ENCODE data around the gene RIPOR3.

RIPOR3 gene

DNA sequence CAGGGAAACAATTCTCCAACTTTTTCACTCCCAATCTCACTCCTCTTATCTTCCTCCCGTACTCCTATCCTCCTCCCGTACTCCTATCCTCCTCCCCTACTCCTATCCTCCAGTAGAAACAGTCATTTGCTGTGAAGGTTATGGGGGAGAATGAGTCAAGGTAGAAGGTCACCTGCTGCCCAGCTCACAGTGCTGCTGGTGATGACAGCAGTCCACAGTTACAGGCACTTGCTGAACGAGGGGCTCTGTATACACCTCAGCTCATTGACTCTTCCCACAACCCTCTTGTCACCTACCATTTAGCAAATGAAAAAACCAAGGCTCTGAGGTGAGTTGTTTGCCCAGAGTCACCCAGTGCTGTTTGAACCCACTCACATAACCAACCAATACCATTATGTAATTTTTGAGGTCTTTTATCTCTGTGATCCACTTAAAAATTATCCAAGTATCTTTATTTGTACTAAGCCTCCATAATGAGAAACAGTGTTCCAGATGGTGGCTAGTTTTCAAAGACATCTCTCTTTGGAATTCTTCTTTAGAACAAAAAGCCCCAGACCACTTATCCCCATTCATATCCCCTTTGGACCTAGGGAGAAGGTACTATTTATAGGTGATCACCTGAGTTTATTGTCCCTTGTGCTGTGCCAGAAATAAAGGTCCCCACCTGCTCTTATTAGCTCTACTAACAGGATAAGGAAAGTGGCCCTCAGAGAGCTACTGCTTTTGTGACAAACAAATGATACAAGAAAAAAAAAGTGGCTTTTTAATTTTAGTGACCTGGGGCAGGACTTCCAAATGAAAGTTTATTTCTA, 128.0 kb downstream of the RIPOR3 start:
- Histone ChIP-seq H4K20me1 (peaks cover 10 to 99% (median 53%) of the 10 kb centered on the region in 11 experiments; a peak in 19 of 22 replicates), H3K4me3 (no peak overlapping the region), H3K4me2 (no peak overlapping the region), H3K9me3 (replicated peaks in 1 of 11) (0 out of 22 replicates have a peak, but pooled peaks cover 0 to 3% (median 0%) of the 10 kb centered on the region in 11 experiments), H3K4me1 (peaks cover 0 to 29% (median 12%) of the 10 kb centered on the region in 10 experiments; a peak in 11 of 20 replicates), H3K27me3 (no peaks in the 10 kb centered on the region), H3K36me3 (peaks cover 74 to 97% (median 86%) of the 10 kb centered on the region in 11 experiments), H3K9ac (no peak overlapping the region), H3K27ac (no peak overlapping the region)
- no peak for TF ChIP-seq Cebpa-rat (IDR thresholded peaks at IDR 0.05)

DNA sequence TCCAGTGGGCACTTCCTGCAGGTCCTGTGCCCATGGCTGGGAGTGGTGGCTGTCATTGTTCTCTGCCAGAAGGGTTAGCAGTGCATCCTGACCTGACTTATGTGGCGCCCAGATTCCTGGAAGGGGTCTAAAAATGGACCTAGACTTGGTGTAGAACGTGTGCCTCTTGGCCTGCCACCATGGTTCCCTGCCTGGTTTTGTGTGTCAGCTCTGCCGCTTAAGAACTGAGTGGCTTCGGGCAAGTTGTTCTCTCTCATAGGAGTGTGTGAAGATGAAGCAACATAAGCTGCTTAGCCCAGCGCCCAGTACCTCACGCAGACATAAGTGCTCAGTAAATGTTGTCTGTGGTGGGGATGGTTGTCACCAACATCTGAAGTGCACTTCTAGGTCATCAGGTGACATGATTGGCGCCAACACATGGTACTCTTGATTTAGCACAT, 129.1 kb downstream of the RIPOR3 start:
- Histone ChIP-seq H3K4me3 (no peak overlapping the region), H3K4me1 (peaks cover 0 to 23% (median 4%) of the 10 kb centered on the region in 10 experiments; a peak in 10 of 20 replicates), H3K9me3 (replicated peaks in 1 of 11) (peaks cover 0 to 4% (median 0%) of the 10 kb centered on the region in 11 experiments; a peak in 1 of 22 replicates), H3K36me3 (peaks cover 72 to 97% (median 83%) of the 10 kb centered on the region in 11 experiments), H3K27ac (peak overlapping the region in 1 of 11 experiments; percentile 8; a peak in 1 of 22 replicates), H3K9ac (no peak overlapping the region), H3K4me2 (no peak overlapping the region), H3K27me3 (no peaks in the 10 kb centered on the region), H4K20me1 (peaks cover 14 to 99% (median 47%) of the 10 kb centered on the region in 11 experiments; a peak in 18 of 22 replicates)
- TF ChIP-seq Cebpa-rat (IDR thresholded peaks at IDR 0.05): no peak

DNA sequence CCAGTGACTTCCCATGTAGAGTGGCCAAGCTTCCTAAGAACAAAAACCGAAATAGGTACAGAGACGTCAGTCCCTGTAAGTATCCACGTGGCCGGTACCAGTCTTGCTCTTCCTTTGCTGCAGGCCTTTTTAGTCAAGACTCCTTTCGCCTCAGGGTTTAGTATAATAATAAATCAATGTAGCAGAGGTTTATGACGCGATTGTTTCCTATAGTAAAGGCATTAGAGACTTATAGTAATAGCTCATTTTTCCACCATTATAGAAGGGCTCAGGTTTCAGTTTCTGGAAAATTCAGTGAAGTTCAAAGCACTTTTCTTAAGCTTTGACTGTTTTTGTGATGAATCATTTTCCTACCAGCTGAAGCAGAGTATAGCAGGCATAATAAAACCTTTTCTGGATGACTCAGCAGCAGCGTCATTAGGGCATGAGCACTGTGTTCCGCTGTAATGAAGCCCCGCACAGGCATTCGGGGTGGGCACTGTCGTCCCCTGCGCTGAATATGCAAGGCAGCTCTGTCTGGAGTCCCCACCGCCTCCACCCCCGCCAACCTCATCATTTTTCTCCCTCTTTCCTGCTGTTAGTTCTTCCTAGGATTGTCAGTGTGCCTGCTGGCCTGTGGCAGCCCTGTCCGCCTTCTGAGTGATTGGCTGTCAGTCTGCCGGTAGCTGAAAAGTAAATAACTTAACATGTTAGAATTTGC, 129.8 kb downstream of the RIPOR3 start:
- Histone ChIP-seq H3K4me2 (no peak overlapping the region), H3K27ac (peak overlapping the region in 1 of 11 experiments; percentile 8; a peak in 1 of 22 replicates), H3K4me1 (peaks cover 0 to 15% (median under 1%) of the 10 kb centered on the region in 10 experiments; a peak in 6 of 20 replicates), H3K9me3 (replicated peaks in 1 of 11) (peaks cover 0 to 4% (median 0%) of the 10 kb centered on the region in 11 experiments; a peak in 1 of 22 replicates), H3K9ac (no peak overlapping the region), H3K4me3 (no peak overlapping the region), H3K36me3 (peaks cover 71 to 97% (median 84%) of the 10 kb centered on the region in 11 experiments), H3K27me3 (no peaks in the 10 kb centered on the region), H4K20me1 (peaks cover 14 to 96% (median 48%) of the 10 kb centered on the region in 11 experiments; a peak in 18 of 22 replicates)
- no peak for TF ChIP-seq Cebpa-rat (IDR thresholded peaks at IDR 0.05)

DNA sequence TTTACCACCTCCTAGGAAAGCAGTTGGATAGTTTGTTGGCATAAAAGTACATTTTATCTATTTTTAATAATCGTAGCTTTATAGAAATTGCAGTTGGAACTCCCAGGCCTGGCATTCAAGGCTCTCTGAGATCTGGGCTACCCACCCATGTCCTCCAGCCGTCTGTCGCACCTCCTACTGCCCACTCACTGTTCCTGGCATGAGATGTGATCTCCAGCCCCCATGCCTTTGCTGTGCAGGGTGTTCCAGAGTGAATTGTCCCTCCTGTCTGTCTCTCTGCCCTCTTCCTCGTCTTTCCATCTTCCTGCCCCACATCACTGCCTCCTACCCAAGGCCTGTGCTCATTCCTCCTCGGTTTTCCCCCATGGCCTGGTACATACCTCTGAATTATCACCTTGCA, 130.5 kb downstream of the RIPOR3 start:
- Histone ChIP-seq H3K4me3 (no peak overlapping the region), H3K4me1 (peaks cover 0 to 11% (median 3%) of the 10 kb centered on the region in 10 experiments; a peak in 7 of 20 replicates), H3K36me3 (peaks cover 68 to 97% (median 84%) of the 10 kb centered on the region in 11 experiments), H3K9ac (no peak overlapping the region), H3K9me3 (replicated peaks in 1 of 11) (peaks cover 0 to 9% (median 0%) of the 10 kb centered on the region in 11 experiments; a peak in 5 of 22 replicates), H4K20me1 (peaks cover 14 to 90% (median 42%) of the 10 kb centered on the region in 11 experiments; a peak in 18 of 22 replicates), H3K4me2 (no peak overlapping the region), H3K27ac (no peak overlapping the region), H3K27me3 (no peaks in the 10 kb centered on the region)
- TF ChIP-seq Cebpa-rat (IDR thresholded peaks at IDR 0.05): no peak

DNA sequence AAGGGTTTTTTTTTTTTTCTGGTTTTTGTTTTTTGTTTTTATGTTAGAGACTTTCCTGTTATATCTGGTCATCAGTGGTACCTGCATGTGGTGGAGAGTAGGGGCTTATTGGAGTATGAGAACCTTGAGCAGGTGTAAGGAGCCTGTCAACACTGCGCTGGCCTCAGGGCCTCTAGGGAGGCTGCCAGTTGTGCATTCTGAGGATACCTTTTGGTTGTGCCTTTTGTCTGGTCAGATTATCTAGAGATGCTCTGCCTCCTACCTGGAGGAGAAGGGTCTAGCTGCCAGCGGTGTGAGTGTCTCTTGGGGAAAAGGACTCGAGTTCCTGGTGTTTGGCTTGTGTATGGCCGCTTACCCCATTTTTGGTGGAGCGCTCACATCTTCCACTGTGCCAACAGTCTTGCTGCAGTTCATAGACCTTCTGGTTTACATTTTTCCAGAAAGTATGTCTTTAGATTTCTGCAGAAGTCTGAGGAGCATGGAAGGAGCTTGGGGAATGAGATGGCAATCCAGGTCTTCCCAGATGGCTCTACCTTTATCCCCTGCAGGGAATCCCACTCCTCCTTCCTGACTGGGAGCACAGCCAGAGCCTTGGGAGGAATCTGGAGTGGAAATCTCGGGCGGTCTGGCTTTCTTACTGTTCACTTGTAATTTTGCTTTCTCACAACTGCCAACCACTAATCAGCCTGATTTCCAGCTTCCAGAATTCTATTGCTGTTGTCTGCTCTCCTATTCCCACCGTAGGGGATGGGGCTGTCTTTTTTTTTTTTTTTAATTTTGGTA, 131.3 kb downstream of the RIPOR3 start:
- Histone ChIP-seq H3K4me3 (no peak overlapping the region), H4K20me1 (peaks cover 14 to 81% (median 39%) of the 10 kb centered on the region in 11 experiments; a peak in 18 of 22 replicates), H3K27me3 (no peaks in the 10 kb centered on the region), H3K27ac (no peak overlapping the region), H3K9me3 (replicated peaks in 1 of 11) (peaks cover 0 to 17% (median 3%) of the 10 kb centered on the region in 11 experiments; a peak in 17 of 22 replicates), H3K4me1 (peaks cover 0 to 11% (median 2%) of the 10 kb centered on the region in 10 experiments; a peak in 5 of 20 replicates), H3K4me2 (no peak overlapping the region), H3K9ac (no peak overlapping the region), H3K36me3 (peaks cover 60 to 93% (median 79%) of the 10 kb centered on the region in 11 experiments)
- no peak for TF ChIP-seq Cebpa-rat (IDR thresholded peaks at IDR 0.05)

DNA sequence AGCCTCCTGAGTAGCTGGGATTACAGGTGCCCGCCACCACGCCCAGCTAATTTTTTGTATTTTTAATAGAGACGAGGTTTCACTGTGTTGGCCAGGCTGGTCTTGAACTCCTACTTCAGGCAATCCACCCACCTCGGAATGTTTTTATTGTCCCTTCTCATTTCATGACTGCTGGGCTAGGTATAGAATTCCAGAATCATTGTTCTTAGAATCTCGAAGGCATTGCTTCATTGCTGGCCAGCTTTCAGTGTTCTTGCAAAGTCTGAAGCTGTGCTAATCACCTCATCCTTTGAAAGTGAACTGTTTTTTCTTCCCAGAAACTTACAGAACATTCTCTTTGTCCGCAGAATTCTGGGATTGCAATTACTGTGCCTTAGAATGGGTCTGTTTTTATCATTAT, 132.2 kb downstream of the RIPOR3 start:
- peaks cover 0 to 12% (median 4%) of the 10 kb centered on the region in 10 experiments; a peak in 9 of 20 replicates for H3K4me1 ChIP-seq
- H3K27me3 ChIP-seq: no peaks in the 10 kb centered on the region
- TF ChIP-seq Cebpa-rat (IDR thresholded peaks at IDR 0.05): no peak
- H3K9ac ChIP-seq: no peak overlapping the region
- H4K20me1 ChIP-seq: peaks cover 14 to 72% (median 36%) of the 10 kb centered on the region in 11 experiments; a peak in 18 of 22 replicates
- no peak overlapping the region for H3K27ac ChIP-seq
- peaks cover under 1 to 24% (median 11%) of the 10 kb centered on the region in 11 experiments; a peak in 18 of 22 replicates for H3K9me3 ChIP-seq (replicated peaks in 1 of 11)
- no peak overlapping the region for H3K4me3 ChIP-seq
- no peak overlapping the region for H3K4me2 ChIP-seq
- peaks cover 52 to 84% (median 70%) of the 10 kb centered on the region in 11 experiments for H3K36me3 ChIP-seq

DNA sequence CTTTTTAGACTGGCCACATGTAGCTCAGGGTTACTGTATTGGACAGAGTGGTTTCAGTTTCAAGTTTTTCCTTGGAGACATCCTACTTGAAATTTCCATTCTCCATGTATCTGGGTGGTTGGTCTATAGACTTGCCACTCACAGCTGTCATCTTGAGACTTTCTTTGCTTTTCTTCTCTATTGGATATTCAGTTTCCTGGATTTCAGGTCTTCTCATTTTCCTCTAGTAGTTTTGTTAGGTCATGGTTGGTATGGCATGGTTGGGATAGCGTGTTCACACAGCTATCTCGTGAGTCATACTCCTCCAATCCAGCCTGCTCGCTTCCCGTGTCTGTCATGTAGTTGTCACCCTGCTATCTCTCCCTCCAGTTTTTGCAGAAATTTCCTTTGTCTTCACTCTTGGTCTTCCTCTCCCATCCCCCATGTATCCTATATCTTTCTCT, 132.8 kb downstream of the RIPOR3 start:
- Histone ChIP-seq H3K4me2 (no peak overlapping the region), H3K36me3 (peaks cover 50 to 81% (median 65%) of the 10 kb centered on the region in 11 experiments), H3K27ac (no peak overlapping the region)

More for the DNA sequence above, 132.8 kb downstream of the RIPOR3 start:
- H3K9ac ChIP-seq: no peak overlapping the region
- peaks cover 7 to 29% (median 15%) of the 10 kb centered on the region in 11 experiments; a peak in 18 of 22 replicates for H3K9me3 ChIP-seq (replicated peaks in 1 of 11)
- H3K4me3 ChIP-seq: no peak overlapping the region
- no peaks in the 10 kb centered on the region for H3K27me3 ChIP-seq
- no peak for TF ChIP-seq Cebpa-rat (IDR thresholded peaks at IDR 0.05)
- peaks cover 0 to 18% (median 4%) of the 10 kb centered on the region in 10 experiments; a peak in 9 of 20 replicates for H3K4me1 ChIP-seq
- H4K20me1 ChIP-seq: peaks cover 14 to 67% (median 33%) of the 10 kb centered on the region in 11 experiments; a peak in 18 of 22 replicates
